Measurements from ENCODE around the gene LMO7.

LMO7 gene

DNA sequence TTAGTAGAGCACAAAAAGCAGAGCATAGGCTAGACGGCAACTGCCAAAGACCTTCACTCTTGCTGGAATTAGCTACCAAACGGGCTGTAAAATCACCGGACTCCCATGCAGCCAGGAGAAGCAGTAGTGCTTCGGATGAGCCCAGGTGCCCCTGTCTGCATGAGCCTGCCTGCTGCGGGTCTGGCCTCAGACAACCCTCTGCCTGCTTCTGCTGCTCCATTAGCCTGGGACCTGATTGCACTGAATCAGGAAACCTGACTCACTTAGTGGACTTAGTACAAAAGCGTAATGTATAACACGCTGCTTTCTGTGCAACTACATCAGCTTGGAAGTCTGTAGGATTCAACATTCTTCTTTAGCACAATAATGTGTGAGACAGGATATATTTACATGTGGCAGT is 170.0 kb downstream of the LMO7 start:
- no peak for DNase-seq

DNA sequence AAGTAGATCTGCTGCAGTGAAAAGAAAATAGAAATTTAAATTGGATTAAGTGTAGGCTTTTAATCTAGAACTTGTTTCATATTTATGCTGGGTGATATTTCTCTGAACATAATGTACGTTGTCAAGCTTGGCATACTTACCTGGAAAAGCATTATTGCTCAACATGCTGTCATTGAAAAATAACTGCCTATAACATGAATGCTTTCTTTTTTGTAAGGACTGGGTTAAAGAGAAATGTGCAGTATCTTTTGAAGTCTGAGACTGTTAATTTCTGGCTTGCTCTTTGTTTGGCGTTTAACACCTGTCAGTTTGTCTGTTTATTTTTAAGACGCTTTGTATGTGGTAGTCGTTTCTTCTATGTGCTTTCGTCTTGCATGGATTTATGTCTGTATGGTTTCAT is 175.2 kb downstream of the LMO7 start:
- DNase-seq: no peak

DNA sequence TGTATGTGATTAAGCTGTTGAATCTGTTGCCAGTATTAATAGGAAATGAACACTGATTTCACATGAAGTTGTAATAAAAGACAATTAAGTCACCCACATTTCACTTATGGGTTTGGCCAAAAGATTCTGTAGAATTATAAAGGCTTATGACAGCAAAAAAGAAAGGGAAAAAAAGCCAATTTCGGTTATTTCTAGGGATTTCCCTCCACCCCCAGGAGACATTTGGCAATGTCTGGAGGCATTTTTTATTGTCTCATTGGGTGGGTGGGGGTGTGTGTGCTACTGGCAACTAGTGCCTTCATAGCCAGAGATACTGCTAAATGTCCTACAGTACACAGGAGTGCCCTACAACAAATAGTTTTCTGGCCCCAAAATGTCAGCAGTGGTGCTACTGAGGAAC is 175.7 kb downstream of the LMO7 start:
- no peak for DNase-seq

DNA sequence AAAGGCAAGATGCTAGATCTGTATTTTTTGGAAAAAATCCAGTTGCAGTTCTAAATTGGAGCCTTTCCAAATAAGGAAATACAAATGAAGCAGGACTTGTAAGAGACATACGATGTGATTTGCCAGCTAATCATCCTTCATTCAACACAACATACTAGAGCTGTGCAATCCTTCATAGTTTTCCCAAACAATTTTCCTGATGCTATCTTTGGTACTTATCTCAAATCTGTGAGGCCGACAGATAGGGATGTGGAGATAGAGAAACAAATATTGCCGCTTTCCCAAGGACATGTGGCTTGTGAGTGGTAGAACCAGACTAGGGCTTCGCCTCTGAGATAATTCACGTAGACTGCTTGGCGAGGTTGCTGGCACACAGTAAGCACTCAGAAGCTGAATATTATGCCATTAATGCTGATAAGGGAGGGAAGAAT is 176.6 kb downstream of the LMO7 start:
- no peak for DNase-seq

DNA sequence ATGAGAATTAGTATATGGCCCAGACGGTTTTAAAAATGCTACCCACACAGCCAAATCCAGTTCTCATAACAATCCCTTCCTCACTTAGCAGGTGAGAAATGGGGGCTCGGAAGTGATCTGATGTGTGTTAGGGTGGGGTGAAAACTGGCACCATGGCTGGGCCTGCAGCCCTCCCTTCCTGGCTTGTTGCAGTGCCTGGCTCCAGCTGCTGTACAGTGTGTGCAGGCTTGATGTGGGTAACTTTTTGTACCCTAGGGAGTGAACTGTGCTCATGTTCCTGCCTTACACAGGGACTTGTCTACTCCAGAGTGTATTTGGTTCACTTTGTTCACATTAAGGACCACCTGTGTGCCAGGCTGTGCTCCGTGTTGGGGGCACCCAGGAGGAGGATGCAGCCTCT is 177.2 kb downstream of the LMO7 start:
- no peak for DNase-seq

DNA sequence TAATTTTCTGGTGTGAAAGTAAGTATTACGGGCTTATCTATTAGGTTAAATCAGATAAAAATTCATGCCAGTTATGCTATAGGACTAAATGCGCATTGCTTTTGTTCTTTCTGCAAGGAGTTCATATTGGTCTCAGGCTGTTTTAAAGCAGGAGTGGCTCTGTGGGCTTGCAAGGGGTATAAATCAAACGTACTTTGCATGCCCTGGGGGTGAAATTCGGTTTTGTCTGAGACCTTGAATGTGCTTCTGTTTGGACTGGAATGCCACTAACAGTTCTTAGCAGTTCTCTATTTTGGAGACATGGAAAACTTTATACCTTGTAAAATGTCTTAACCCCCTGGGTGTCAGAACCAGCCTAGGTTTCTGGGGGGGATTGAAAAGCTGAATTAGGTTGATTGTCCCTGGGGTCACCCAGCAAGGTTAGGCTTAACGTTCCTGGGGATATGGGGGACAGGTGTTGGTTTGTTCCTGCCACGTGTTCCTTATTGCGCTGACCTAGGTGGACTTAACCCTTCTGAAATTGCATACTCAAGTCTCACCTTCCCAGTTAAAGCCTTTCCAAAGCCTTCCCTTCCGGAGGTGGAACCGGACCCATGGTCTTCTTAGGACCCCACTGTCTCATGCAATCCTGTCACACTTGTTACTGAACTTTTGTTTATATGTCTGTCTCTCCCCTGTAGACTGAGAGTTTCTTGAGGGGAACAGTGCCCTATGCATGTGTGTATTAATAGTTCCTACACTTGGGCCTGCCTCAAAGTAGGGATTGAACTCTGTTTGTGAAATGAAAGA is 182.2 kb downstream of the LMO7 start:
- DNase-seq: no peak

DNA sequence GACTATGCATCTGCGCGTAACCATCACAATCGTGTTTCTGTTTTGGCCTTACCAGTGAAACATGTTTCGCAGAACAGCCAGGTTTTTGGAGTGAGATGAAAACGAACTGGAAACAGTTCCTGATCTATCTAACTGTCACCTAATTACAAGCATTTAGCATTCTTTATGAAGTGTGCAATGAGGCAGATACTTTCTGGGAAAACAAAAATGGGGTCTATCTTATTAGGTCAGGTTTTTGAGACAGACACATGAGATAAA is 182.8 kb downstream of the LMO7 start:
- no peak for DNase-seq

DNA sequence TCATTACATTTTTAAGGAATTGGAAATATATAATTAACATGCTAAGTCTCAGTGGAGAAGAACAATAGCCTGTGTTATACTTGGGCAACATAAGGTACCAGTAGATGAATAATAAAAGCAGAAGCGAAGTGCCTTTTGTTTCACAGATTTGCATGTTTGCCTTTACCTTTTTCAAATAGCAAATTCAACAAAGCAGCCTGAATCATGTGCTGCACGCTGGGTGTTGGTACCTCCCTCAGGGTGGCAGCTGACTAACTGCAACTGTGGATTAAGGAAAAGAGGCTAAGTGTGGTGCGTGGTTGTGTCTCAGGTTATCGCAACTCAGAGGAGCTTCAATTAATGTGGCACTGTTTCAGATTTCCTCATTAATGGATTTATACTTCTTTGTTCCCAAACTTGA is 189.0 kb downstream of the LMO7 start:
- DNase-seq: no peak

DNA sequence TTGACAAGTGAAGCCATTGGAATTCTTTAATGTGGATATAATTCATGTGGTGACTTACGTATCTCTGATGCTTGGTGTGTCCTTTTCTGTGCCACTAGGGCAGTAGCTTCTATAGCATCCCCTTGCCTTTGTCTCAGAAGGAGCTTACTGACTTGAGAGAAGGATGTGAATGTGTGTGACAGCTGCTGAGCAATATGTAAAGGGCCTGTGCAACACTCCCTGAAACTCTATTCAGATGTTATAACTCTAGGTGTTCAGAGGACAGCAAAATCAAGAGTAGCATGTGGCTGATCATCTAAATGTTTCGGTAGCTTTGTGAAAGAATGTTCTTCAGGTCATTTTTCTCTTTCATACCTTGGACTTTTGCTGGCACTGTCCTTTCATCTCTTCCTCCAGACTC is 189.5 kb downstream of the LMO7 start:
- no peak for DNase-seq

DNA sequence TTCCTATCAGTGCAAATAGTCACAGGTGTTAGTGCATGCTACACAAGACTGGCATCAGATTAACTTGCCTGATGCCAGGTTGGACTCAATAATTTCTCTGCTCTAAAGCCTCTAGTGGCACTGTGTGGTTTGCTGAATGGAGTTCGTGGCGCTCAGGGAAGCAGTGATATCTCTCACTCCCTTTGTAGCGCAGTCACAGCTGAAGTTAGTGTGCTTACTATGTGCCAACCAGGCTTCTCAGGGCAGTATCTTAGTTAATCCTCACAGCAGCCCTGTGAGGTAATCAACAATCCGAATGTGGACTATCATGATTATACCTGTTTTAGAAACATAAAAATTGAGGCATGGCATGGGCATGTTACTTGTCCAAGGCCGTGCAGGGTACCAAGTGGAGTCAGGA is 190.3 kb downstream of the LMO7 start:
- DNase-seq: no peak

DNA sequence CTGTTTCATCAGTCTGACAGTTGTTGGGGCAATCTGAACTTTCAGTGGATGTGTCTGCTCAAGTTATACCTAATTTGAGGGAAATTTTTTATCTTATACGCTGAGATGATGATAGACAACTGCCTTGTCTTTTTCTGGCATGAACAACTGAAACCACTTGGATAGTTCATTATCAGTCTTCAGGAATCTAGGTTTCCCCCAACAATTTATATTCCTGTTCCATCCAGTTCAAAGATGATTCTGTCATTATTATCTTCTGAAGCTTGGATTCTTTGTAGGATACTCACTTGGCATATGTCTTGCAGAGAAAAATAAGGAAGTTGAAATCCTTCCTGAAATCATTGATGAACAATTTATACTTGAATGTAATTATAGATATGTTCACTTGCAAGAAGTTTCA is 193.7 kb downstream of the LMO7 start:
- DNase-seq: no peak

DNA sequence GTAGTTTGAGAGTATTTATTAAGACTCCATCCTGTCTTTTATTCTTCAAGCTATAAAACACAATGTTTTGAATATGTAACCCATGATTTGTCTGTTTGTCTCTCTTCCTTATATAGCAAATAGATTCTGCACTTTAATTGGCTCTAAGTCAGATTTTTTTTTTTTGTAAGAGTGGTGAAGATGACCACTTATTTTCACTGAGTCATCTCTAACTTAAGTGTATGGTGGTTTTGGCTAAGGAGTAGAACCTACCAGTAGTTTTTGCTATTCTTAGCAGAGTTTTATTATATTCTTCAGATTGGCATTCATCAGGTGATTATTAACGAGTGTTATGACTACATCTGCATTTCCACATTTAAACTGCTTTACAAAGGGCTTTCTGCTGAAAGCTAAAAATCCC is 194.7 kb downstream of the LMO7 start:
- no peak for DNase-seq

DNA sequence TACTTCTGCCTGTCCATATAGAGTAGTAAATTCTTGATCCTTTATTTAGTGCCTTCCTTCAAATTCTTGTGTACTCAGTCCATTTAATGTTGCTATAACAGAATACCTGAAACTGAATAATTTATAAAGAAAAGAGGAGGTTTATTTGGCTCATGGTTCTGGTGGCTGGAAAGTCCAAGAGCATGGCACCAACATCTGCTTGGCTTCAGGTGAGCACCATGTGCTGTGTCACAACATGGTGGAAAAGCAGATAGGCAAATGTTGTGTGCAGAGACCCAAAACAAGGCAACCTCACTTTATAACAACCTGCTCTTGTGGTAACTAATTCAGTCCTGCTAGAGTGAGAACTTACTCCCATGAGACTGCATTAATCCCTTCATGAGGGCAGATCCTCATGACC is 195.3 kb downstream of the LMO7 start:
- DNase-seq: no peak

DNA sequence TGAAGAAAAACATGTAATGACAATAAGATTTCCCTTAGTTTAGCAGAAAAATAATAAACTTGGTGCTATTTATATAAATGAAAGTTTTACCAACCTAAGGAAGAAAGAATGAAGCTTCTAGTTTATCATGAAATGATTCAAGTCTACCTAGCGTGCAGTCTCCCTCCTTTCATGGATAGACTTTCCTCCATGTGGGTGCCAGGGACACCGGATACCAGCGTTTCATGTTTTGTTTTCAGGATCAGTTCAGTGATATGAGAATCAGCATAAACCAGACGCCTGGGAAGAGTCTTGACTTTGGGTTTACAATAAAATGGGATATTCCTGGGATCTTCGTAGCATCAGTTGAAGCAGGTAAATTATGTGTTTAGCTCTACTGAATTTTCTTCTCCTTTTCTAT is 196.7 kb downstream of the LMO7 start:
- DNase-seq: no peak

DNA sequence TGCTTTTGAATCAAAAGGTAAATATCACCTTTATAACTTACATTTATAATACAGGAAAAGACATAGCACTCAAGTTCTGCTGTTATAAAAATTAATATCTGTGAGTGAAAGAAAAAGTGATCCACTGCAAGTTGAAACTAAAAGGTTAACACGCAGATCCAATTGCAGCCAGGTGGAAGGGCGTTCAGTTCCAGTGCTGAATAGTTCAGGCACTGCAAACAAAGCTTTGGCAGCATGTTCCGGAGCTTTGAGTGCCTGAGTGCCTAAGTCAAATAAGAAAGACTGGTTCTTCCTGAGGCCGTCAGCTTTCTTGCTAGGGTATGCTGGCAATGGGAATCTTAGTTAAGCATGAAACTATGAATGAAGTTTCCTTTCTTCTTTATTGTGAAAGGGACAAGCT is 200.3 kb downstream of the LMO7 start:
- no peak for DNase-seq

DNA sequence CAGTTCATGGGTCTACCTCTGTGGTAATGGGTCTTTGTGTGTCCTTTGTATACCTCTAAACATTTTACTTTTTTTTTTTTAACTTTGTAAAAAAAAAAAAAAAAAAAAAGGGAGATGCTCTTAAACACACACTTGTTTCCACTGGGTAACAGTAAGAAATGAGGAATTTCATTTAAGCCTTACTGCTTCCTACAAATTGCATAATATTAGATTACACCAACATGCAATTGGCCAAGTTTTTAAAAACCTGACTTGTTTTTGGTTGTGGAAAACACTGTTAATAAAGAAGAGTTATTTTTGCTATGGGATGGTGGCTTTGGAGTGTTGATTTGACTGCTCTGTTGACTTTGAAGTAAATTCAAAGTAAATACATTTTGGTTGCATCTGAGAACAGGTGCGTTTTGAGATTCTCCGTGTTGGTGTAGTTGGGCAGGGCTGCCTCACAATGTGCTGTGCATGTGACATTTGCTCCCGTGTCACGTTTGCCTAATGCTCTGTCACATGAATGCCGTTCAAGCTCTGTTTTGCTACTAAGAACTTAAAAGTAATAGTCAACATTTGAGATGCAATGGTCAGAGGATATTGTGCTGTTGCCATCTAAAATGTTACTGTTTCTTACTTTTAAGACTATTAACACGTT is 202.4 kb downstream of the LMO7 start:
- no peak for DNase-seq

DNA sequence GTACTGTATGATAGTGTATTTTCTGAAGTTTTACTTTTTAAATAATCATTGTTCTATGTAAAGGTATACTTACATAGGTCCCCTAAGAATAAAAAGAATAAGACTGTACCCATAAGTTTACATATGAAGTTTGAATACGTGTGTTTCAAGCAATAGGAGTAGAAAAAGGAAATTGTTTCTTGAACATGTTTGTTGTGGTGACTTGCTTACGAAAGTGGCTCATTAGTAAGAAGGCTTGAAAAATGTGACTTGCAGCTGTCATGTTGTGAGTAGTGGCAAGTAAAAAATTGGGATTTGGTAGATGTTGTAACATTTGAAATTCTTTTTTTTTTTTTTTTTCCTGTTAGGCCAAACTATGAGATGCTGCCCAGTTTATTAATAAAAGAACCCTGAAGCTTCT is 203.3 kb downstream of the LMO7 start:
- DNase-seq: no peak

DNA sequence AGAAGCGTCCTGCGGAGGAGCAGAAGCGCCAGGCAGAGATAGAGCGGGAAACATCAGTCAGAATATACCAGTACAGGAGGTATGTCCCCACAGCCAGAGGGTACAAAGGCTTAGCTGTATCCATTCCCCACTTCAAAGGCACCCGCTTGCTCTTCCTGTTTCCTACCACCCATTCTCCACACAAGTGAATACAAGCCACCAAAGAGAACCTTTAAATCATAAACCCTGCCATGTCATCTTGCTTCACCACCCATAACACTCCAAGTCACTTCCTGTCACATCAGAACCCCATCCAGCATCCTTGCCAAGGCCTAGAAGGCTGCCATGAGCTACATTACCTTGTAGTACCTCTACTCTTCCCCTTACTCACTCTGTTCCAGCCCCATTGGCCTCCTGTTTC is 205.8 kb downstream of the LMO7 start:
- DNase-seq: no peak

DNA sequence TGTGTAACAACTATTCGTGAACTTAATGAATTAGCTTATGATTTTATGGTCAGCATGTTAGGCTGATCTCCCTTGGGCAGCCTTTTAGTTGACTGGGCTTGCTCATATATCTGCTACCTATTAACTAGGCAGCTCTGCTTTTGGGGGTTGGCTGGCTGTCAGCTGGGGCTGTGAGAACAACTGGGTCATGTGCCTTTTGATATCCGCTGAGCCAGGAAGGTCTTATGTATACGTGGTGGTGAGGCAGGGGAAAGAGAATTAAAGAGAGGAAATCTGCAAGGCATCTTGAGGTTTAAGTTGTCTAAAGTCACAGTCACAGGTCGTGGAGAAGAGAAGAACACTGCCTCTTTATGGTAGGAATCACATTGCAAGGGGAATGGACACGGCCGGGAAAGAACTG is 206.9 kb downstream of the LMO7 start:
- DNase-seq: no peak

DNA sequence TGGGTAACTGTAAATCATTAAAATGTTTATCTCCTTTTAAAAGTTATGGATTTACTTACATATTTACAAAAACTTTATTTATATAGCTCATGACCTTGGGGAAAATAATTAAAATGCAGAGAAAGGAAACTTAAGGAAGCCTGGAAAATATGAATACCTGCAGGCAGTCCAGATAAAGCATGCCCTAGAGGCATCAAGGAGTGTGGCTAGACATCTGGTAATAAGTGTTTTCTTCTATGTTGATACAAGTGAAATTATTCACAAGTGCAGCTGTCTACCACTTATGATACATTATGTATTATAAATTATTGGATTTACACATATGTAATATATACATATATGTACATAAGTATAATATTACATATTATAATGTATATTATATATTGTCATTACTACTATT is 207.9 kb downstream of the LMO7 start:
- no peak for DNase-seq

DNA sequence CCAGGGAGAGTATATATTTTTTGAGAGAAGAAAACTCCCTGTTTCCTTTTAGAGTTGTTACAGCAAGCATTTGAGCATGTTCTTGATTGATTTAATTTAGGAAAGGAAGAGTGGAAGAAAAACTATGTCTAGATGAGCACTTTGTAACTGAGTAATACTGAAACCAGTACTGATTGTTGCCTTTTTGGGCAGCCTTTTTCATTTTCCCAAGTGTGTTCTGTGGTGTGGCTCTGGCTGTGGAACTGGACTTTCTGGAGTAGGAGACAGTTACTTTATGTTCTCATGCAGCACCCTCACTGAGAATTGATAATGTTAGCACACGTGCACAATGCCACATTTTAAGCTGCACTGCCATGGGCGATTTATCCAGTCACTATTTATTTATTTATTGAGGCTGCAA is 211.5 kb downstream of the LMO7 start:
- no peak for DNase-seq

DNA sequence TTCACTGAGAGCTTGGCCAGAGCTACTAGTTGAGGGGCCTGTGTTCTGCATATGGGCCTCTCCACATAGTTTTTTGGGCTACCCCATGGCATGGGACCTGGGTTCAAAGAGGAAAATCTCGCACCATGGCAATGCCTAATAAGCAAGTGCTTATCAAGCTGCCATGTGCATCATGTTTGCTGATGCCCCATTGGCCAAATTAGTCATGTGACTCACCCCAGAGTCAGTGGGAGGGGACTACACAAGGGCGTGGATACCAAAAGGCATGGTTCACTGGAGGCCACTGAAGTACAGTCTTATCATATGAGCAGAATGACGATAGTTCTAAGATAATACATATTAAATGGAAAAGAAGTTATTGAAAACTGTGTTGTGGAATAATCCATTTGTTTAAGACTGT is 214.8 kb downstream of the LMO7 start:
- DNase-seq: peak; percentile 11

DNA sequence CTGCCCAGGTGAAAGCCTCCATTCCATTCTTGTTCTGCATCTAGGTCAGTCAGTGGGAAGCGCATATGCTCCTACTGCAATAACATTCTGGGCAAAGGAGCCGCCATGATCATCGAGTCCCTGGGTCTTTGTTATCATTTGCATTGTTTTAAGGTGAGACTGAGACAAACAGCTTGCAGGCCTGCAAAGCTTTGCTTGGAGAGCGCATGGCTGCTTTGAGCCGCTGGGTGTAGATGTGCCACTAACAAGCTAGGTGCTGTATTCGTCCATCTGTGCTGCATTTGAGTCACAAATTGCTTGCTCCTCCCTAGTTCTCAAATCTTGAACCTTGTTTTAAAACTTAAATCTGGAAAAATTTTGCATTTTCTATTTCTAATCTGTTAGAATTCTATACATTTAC is 219.1 kb downstream of the LMO7 start:
- no peak for DNase-seq

DNA sequence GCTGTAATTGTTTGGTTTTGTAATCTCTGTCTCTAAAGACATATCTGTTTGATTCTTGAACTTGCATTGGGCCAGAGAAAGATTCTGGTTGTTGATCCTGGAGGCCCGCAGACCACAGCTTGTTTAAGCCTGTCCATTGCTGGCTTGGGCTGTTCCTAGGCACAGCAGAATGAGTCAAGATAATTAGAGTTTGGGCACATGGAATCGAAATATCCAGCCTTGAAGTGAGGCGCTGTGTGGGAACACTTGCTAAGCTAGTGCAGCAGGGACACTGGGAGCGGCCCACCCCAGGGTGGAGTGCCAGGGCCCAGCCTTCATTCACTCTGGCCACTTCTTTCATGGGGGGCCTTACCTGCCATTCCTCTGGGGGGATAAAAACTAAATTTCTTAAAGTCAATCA is 219.7 kb downstream of the LMO7 start:
- peak; percentile 60 for DNase-seq

DNA sequence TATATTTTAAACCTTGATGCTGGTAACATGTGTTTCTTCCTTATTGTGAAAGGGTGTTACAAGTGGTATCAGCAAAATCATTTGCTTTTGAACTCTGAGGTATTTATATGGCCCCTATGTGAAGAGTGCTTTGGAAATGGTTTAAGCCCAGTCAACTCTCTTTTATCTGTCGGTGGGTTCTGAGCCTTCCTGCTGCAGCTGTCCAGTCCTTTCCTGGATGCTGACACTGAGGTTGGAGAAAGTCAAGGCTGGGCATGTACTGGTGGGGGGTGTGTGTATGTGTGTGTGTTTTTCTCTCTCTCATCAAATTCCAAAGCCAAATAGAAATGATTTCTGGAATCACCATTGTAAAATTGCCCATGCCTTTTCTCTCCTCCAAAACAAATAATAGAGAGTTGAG is 221.2 kb downstream of the LMO7 start:
- no peak for DNase-seq
